SH-SY5Y (cell line): Measurements from ENCODE around the gene COQ9.

Experiments
- GATA2 ChIP-seq: IDR thresholded peaks from 2 replicates; pipeline ENCODE4 v1.6.1; 2011; ENCODE audit warnings: mild to moderate bottlenecking, low read depth, low read length
- GATA3 ChIP-seq: IDR thresholded peaks from 2 replicates; pipeline ENCODE4 v1.6.1; 2011; ENCODE audit warnings: low read depth, mild to moderate bottlenecking, low read length, moderate library complexity

Gene COQ9

DNA sequence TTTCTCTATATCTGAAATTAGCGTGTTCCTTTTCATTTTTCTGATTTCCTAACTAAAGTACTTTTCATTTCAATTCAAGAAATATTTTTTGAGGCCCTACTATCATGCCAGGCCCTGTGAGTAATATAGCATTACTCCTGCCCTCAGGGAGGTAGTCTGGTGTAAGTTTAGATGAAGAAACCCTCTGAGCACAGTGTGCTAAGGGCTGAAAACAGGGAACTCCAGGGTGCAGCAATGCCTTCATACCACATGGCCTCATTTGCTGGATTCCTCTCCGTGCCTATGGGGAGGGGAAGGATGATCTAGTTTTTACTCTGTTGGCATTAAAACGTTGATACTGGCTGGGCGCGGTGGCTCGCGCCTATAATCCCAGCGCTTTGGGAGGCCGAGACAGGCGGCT is 4.7 kb downstream of the COQ9 start:
- TF ChIP-seq GATA2 = no peak
- no peak for TF ChIP-seq GATA3

DNA sequence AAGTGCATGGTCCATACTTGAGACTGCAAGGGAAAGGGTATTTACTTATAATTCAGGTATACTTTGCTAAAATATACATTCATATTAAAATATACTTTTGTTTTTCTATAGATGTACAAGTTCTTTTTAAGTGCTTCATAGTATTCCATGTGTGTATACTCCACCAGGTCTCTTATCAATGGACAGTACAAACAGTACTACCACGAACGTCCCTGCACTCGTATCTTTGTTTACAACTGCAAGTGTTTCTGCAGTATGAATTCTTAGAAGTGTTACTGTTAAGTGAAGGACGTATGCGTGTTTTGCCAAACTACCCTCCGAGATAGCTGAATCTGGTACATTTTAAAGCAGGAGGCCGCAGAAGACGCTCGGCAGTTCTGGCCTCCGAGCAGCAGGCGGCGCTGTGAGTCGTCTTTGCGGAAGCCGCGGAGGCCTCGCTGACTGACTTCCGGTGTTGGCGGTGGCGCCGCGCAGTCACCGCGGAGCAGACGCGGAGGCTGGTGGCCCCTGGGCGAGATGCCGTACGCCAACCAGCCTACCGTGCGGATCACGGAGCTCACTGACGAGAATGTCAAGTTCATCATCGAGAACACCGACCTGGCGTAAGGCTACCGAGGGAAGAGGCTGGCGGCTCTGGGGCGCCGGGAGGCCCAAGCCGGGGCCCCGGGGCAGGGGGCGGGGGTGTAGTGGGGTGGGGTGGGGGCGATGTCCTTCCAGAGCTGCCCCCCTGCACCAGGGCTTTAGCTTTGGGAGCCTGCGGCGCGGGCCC is 15.1 kb downstream of the COQ9 start, which contains the start of gene POLR2C:
POLR2C (plus strand) TSS at position 471 of the 769 bp plus-strand sequence; CDS start at position 517, 46 bp downstream.
- TF ChIP-seq GATA2 = no peak
- TF ChIP-seq GATA3 = no peak

DNA sequence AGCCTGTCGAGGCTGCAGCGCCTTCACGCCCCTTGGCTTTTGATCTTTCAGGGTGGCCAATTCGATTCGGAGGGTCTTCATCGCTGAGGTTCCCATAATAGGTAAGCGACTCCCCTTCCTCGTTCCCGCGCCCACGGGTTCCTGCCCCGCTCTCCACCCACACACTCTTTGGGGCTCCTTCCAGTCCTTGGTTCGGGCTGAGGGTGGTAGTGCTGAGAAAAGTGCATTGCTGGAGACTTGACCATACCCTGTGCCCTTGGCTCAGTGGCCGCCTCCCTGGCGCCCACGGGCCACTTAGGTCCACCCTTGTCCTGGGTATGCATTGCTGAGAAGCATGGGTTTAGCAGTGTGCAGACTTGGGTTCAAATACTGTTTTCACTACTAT is 15.7 kb downstream of the COQ9 start:
- TF ChIP-seq GATA3 (no peak), GATA2 (no peak)

DNA sequence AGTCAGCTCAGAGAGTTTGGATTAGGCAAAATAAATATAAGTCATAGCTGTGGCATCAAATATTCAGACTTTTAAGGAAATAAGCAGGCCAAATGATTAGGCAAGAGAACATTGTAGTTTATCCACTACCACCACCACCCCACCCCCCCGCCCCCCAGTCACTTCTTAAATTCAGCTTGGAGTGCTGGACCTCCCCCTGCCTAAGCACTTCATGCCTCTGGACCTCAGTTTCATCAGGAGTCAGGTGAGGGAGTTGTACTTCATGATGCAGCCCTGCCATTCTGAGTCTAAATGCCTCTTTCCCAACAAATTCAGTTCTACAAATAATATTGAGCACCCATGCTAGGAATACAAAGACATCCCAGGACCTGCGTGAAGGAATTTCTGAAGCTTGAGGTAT is 17.2 kb downstream of the COQ9 start:
- TF ChIP-seq GATA2 (no peak), GATA3 (no peak)

DNA sequence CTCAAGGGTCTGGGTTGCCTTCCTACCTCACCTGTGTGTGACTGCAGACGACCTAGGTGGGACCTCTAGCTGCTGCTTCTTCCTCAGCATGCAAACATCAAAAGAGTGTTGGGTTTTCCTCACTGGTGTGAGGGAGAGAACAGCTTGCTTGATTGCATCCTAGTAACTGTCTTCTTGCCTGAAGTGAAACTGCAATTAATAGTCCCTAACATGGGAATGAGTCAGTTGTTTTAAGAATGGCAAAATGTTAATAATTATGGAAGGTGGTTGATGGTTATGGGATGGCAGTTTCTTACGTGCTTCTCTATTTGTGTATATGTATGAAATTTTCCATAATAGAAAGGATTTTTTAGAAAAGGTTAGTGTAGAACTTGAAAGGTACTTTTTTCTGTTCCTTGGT is 21.1 kb downstream of the COQ9 start:
- TF ChIP-seq GATA3 (no peak), GATA2 (no peak)

DNA sequence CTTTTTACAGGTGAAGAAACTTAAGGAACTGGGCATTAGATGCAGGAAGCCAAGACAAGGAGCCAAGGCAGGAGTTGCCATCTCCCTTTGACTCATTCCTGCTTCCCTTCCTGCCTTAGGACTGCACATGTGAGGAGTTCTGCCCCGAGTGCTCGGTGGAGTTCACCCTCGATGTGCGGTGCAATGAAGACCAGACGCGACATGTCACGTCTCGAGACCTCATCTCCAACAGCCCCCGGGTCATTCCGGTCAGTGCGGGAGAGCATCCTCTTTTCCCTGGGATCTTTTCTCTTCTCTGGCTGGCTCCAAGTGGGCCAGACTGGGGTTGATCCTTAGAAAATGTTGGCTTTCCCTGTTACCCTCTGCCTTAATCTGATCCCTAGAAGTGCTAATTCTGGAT is 21.8 kb downstream of the COQ9 start:
- TF ChIP-seq GATA2 (no peak), GATA3 (no peak)

DNA sequence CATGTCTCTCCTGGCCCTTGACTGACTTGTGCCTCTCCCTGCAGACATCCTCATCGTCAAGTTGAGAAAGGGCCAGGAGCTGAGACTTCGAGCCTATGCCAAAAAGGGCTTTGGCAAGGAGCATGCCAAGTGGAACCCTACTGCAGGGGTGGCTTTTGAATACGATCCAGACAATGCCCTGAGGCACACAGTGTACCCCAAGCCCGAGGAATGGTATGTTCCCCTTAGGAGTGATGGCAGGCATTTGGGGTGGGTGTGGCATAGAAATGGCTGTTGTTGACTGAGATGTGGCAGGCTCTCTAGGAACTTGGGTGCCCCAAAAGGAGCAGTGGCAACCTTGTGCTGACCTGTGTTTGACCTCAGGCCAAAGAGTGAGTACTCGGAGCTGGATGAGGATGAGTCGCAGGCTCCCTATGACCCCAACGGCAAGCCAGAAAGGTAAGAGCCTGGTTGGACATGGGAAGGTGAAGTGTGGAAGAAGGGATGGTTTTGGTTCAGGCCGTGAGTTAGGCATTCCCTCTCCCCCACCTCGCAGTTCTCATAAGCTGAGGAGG is 22.7 kb downstream of the COQ9 start:
- TF ChIP-seq GATA3 (no peak), GATA2 (no peak)

DNA sequence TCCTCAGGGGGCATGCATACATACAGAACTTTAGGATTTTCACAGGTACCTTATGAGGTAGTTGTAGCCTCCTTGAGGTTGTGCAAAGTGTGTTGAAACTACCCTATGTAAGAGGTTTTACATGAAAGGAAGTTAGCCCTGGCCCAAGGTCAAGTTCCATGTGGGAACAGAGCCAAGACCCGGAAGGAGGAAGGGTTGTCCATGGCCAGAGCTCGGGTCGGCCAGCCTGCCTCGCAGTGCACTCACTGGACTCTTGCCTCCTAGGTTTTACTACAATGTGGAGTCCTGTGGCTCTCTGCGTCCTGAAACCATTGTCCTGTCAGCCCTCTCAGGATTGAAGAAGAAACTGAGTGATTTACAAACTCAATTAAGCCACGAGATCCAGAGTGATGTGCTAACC is 23.4 kb downstream of the COQ9 start:
- no peak for TF ChIP-seq GATA3
- no peak for TF ChIP-seq GATA2

DNA sequence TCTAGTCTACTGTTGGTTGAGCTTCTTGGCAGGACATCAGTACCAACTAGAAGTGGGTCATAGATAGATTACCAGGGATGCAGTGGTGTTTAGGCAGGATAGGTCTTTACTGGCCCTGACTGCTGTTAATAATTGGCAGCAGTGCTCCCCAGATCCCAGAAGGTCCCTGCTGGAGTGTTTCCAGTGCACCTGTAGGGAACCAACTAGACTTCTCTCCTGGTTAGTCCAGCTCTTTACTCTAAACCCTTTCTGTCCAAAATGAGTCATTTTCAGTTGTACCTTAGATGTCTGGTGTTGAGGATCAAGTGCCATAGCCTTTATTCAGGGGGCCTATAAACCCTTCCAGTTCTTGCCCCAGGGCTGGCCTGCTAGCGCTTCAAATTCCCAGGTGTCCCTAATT is 23.9 kb downstream of the COQ9 start:
- TF ChIP-seq GATA3 = no peak
- no peak for TF ChIP-seq GATA2

DNA sequence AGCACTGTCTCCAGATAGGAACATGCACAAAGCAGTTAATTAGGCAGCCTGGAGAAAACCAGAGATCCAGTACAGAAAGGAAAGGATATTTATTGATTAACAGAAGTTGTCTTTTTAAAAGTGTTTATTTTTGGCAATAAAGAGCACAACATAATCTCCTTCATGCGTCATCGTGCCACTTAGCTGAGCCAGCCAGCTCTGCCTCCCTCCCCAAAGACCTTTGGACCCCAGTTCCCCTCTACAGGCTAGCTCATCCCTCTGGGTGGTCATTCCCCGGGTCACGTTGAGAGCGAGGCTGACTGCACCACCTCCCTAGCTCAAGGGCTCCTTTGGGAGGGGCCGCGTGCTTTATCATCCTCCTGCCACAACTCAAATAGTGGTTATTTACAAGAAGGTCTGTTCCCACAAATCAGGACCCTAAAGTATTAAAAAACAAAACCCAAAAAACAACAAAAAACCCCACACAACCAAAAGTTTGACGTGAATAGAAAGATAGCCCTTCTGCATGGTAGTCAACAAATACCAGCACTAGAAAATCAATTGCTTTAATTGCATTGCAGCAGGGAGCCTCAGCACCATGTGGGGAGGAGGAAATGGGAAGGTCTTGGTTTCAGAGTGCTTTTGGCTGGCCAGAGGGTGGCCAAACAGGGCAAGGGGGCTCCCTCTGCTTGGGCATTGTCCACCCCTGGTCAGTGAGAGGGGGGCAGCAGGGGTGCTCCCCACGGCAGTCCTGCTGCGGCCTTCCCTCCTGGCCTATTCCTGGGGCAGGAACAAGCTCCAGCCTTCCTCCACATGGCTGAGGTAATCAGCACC is 24.8 kb downstream of the COQ9 start:
- no peak for TF ChIP-seq GATA2
- TF ChIP-seq GATA3 = no peak

DNA sequence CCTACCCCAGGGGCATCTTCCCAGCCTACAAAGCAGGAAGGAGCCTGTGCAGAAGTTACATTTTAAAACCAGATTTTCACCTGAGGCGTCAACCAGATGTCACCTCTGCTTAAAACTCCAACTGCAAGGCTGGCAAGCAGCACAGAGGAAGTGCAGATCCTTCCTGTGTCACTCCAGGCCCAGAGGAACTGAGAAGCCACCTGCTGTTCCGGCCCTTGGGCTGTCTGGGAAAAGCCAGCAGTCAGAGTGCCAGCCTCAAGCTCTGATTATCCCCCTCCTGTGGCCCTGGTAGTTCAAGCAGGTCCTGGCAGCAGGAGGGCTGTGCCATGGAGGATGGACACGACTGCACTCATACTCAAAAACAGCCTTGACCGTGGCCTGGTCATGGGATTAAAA is 25.4 kb downstream of the COQ9 start:
- TF ChIP-seq GATA2 = no peak
- no peak for TF ChIP-seq GATA3

DNA sequence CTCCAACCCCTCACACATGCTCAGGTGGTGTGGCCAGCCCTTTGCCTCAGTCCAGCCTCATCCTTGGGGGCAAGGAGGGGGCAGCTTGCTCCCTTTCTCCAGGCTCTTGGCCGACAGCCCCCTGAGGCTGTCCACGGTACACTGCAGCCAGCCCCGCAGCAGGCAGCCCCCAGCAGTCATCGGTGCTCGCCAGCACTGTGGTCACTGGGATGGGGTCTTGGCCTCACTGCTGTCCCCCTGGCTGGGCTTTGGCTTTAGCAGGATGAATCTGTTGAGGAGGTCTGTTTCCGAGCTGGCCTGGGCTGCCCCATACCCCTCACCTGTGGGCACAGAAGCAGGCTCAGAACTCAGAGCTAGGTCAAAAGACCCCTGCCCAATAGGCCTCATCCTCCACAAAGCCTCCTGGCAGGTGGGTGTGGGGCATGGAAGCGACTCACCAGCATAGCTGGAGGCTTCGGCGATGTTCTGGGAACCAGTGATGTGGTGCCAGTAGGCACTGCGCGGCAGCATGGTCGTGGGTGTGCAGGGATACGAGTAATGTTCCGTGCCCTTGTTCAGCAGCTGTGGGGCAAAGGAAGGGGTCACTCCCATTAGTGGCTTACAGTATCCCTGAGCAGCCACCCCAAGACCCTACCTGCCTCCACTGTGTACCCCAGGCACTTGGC is 26.0 kb downstream of the COQ9 start:
- TF ChIP-seq GATA3 (no peak), GATA2 (no peak)

DNA sequence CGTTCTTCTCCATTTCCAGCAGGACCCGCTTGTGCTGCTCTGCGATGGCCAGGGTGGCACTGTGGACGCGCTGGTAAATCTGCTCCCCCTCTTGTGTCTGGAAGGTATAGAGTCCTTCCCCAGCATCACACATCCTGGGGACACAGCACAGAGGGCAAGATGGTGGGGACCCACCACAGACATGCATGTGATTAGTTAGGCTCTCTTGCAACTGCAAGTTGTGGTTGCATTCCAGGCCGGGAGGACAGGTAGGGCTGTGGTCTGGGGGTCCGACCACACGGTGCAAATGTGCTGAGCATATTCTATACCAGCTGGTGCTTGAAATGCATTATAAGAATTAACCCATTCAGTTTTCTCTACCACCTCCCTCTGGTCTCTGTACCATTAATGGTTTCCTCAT is 26.6 kb downstream of the COQ9 start:
- TF ChIP-seq GATA2 (no peak), GATA3 (no peak)
